Hematopoietic multipotent progenitor cell treated with erythropoietin and hydrocortisone succinate and interleukin-3 and kit ligand, for 8 days (in vitro differentiated cells): ENCODE data around the gene OR4D9.
"Not testable (repeated sequence)": the region's sequence is repeated elsewhere in the genome, so short reads cannot be mapped to it uniquely, and the experiment has no call there.

Experiments used
- DNase-seq: peaks from one replicate; pipeline ENCODE4 v3.0.0-alpha.2; 2015

The OR4D9 gene

DNA sequence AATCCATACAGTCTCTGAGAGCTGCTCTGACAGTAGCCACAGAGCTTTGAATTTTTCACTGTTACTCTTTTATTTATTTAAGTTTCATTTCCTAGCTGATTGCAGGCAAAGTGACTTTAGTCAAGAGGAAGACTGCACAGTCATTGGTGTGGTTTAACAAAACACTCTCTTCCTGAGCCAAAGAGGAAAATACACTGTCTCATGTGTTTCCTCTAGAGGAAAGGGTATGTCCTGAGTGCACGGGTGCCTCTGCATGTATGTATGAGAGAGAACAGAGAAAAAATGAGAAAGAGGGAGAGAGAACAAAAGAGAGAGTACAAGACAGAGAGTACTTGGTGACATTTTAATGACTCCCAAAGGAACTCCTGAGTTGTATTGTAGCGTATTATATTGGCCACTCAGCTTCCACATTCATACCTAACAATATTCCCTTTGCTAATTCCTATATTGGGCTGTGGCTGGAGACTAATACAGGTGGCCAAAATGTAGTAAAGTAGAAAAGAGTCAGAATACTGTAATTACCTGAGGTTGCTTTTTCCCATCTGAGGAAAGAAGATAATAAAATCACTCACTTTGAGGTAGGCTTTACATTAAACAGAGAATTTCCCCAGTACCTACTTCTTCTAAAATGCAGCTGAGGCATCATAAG is at the start of gene OR4D9:
OR4D9 (plus strand) TSS at position 599 of the 649 bp plus-strand sequence. CDS start 3,374 bp downstream, outside the sequence.
- peak; percentile 19 for DNase-seq

DNA sequence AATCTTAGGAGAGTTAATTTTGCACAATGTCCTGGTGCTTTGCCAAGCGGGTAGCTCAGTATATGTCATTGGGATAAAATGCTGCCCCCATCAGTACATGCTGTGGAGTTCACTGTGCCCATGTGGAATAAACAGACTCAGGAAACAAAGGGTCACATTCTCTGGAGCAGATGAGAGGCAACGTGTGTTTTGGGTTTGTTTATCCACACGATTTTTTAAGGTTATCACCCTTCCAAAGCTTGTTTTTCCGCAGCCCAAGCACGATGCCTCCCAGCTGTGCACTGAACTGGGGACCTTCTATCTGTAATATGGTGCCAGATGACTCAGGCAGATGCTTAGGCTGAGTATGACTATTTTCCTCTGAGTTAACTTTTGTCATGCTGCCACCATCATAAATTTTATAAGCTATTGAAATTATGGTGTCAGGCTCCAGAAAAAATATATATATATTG is 48.1 kb upstream of the OR4D9 start:
- no peak for DNase-seq

DNA sequence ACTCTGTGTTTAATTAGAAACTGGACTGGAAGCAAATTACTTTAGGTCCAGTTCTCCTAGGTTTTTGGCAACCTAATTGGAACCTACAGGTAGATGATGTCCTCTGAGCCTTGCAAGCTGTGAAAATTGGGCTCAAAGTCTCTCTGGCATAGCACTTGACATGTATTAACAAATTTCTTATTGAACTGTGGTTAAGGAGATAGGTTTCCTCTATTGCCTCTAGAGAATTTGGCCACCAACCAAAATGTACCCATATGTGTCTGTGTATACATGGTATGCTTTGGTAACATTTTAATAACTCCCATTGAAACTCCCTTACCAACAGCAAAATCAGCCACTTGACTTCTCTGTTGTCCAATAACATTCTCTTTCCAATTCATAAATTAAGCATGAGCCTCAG is 38.3 kb upstream of the OR4D9 start, which contains the start of gene OR4D10:
OR4D10 (plus strand) TSS at position 301 of the 400 bp plus-strand sequence. CDS start 4,115 bp downstream, outside the sequence.
- no peak for DNase-seq

DNA sequence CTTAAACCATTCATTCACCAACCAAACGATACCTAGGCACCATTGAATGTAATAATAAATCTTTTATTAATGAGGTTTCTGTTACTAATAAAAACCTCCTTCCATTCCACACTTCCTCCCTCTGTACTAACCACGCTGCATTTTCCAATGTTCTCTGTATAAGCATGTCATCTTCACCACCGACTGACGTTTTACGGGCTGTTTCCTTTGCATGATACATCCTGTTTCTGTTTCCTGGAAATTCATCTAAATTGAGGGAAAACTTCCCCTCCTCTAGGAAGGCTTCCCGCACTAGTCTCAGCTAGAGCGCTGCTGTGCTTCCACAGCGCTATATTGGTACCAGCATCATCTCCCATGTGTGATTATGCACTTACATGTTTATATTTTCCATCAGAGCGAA is 36.2 kb upstream of the OR4D9 start:
- DNase-seq, result no peak

GRCh38 chr11:59479906-59480305 is 31.4 kb upstream of the OR4D9 start:
- DNase-seq, result no peak

DNA sequence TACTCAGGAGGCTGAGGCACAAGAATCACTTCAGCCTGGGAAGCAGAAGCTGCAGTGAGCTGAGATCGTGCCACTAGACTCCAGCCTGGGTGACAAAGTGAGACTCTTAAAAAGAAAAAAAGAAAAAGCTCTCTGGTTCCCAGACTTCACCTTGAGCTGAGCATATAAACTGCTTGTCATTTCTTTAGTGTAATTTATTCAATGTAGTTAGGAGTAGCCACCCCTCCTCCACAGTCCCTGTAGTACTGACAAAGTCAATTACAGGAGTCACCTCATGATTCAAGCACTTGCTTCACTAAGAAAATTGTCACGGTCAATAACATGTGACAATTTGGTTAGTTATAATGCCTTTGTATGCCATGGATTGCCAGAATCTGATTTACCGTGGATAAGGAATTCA is 31.0 kb upstream of the OR4D9 start:
- no peak for DNase-seq

- no peak for DNase-seq
Observed at GRCh38 chr11:59501931-59502330, 9.4 kb upstream of the OR4D9 start.

GRCh38 chr11:59503276-59503675 is 8.1 kb upstream of the OR4D9 start, which contains the start of gene OR4D11:
Gene OR4D11, plus strand, starts transcription at chr11:59503576. Its CDS starts 0 bp downstream, at chr11:59503576.
- DNase-seq, result no peak

DNA sequence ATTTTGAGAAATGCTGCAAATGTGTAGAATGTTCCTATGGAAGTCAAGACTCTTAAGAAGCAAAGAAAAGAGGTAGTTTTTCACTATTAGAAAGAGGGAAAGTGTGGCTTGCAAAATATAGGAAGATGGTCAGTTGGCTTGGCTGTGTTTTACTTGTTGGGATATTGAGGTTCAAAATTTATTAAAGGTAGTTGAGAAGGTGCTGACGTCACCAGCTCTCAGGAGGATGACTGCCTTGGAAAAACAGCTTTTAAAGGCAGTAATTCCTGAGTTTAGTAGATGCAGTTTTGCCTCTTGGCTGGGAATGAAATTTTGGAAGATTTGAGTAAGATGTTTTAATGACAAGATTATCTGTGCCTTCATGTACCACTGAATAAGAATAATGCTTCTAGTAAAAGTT is 336 bp downstream of the OR4D9 start:
- DNase-seq, result no peak

DNA sequence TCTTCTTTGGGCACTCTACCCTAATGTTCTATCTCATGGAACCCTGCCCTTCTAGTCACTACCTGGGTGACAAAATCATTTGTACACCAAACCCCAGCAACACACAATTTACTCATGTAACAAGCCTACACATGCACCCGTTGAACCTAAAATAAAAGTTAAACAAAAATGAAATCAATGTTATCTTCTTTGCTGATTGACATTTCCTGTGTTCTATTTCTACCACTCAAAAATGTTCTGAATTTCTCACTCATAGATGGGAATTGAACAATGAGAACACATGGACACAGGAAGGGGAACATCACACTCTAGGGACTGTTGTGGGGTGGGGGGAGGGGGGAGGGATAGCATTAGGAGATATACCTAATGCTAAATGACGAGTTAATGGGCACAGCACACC is 8.8 kb downstream of the OR4D9 start:
- not testable (repeated sequence) for DNase-seq

DNA sequence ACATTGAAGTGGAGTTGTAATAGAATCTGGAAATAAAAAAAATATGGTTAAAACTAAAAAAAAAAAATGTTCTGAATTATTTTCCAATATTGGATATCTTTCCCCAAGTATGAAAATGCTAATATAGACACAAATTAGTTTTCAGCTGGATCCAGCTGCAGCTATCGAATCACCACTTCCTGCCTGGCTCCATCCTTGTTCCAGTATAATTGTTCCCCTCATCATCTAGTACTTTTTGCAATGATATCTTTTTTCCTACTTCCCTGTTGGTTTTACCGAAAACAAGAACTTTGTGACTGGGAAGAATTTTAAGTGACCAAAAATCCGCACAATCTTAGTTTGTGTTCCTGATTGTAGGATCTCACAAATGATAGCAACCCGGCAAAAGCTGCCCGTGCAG is 9.4 kb downstream of the OR4D9 start:
- no peak for DNase-seq

GRCh38 chr11:59523541-59523940 is 12.2 kb downstream of the OR4D9 start:
- no peak for DNase-seq

- no peak for DNase-seq
Observed at GRCh38 chr11:59528711-59529110, 17.4 kb downstream of the OR4D9 start.

- DNase-seq, result no peak
Observed at GRCh38 chr11:59532620-59533019, 21.3 kb downstream of the OR4D9 start.

DNA sequence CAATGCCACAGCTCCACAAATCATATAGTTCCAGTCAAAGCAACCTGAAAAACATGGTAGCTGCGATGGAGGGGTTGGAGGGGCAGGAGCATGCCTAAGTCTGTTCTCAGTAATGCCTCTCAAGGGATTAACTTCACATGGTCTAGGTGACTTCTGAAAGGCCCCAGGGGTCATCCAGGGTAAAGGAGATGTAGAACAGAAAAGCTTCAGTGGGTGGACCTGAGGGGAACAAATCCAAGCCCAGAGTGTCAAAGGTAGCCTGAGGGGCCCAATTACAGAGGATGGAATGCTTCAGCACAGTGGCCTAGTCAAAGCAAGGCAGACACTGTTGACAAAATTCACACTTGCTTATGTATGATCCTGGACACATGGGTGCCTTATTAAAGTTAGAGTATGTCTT is 23.3 kb downstream of the OR4D9 start:
- no peak for DNase-seq

GRCh38 chr11:59542142-59542810 is 30.9 kb downstream of the OR4D9 start:
- no peak for DNase-seq

DNA sequence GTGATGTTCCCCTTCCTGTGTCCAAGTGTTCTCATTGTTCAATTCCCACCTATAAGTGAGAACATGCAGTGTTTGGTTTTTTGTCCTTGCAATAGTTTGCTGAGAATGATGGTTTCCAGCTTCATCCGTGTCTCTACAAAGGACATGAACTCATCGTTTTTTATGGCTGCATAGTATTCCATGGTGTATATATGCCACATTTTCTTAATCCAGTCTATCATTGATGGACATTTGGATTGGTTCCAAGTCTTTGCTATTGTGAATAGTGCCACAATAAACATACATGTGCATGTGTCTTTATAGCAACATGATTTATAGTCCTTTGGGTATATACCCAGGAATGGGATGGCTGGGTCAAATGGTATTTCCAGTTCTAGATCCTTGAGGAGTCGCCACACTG is 32.4 kb downstream of the OR4D9 start:
- DNase-seq, result not testable (repeated sequence)

- no peak for DNase-seq
Observed at GRCh38 chr11:59544869-59545178, 33.5 kb downstream of the OR4D9 start.

DNA sequence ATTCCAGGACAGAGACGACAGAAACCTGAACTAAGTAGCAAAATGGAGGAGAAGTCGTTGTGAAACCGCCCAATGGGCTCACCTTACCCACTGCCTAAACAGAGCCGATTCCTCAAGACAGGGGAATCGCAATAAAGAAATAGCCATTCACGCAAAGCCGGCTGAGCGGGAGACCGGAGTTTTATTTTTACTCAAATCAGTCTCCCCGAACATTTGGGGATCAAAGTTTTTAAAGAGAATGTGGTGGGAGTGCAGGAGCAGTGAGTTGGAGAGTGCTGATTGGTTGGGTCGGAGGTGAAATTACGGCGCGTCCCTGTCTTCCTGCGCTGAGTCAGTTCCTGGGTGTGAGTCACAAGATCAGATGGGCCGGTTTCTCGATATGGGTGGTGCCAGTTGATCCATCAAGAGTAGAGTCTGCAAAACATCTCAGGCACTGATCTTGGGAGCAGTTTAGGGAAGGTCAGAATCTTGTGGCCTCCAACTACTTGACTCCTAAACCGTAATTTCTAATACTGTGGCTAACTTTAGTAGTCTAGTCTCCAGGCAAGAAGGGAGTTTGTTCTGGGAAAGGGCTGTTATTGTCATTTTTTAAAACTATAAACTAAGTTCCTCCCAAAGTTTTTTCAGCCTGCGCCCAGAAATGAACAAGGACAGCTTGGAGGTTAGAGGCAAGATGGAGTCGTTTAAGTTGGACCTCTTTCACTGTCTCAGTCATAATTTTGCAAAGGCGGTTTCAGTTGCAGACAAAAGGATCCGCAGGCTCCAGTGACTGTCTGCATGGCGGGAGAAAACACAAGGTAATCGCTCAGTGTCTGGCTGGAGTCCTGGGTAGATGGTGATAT is 34.1 kb downstream of the OR4D9 start:
- peak; percentile 69 for DNase-seq

- DNase-seq, result peak; percentile 90
Observed at GRCh38 chr11:59547605-59548308, 36.4 kb downstream of the OR4D9 start.

DNA sequence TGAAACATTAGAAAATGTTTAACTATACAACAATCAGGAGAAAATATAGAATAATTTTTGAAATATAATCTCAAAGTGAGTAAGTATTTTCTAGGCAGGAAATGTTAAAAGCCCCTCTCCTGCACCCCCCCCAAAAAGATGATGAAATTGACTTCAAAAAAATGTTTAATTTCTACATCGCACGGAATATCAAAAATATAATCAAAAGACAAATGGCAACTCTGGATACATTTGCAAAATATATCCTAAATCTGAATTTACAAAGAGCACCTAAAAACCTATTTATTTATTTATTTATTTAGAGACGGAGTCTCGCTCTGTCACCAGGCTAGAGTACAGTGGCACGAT is 36.9 kb downstream of the OR4D9 start:
- DNase-seq, result no peak

DNA sequence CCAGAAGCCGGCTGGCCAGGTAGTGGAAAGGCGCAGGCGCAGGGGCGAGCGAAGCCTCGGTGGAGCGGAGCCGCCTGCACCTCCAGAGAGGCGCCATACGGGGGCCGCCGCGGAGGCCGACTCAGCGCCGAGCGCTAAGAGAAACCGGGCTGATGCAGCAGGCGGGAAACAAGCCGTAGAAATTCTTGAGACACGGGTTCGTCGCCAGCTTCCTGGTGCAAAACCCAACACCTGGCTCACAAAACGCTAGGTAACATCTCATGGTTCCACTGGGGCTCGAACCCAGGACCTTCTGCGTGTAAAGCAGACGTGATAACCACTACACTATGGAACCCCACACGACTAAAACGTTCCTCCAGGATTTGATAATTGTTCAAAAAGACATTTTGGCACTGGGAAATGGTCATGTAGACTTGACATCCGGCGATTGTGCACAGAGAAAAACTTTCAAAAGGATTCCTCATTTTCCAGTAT is 39.1 kb downstream of the OR4D9 start:
- peak; percentile 97 for DNase-seq
